Measurements from ENCODE around the gene SAMD3.

DNA sequence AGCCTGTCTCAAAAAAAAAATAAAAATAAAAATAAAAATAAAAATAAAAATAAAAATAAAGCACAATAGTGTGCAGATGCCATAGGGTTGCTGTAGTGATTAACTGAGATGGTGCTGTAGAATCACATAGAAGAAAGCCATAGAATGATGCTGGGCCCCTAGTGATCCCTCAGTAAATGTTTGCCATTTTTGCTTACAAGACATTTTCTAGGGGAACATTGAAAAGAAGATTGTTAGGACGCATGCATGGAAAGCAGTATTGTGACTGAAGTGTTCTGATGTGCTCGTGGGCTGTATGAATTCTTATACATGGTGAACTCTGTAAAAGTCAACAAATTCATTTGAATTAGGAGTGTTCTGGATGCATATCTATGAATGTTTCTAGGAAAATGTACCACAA, 22.0 kb upstream of the SAMD3 start:
- TF ChIP-seq, protein P1, sequence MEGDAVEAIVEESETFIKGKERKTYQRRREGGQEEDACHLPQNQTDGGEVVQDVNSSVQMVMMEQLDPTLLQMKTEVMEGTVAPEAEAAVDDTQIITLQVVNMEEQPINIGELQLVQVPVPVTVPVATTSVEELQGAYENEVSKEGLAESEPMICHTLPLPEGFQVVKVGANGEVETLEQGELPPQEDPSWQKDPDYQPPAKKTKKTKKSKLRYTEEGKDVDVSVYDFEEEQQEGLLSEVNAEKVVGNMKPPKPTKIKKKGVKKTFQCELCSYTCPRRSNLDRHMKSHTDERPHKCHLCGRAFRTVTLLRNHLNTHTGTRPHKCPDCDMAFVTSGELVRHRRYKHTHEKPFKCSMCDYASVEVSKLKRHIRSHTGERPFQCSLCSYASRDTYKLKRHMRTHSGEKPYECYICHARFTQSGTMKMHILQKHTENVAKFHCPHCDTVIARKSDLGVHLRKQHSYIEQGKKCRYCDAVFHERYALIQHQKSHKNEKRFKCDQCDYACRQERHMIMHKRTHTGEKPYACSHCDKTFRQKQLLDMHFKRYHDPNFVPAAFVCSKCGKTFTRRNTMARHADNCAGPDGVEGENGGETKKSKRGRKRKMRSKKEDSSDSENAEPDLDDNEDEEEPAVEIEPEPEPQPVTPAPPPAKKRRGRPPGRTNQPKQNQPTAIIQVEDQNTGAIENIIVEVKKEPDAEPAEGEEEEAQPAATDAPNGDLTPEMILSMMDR (IDR thresholded peaks at IDR 0.05; ENCODE audit: borderline replicate concordance, extremely low read depth, low read length, poor library complexity, severe bottlenecking) = no peak
- no peak for TF ChIP-seq EZH2 (IDR thresholded peaks at IDR 0.05; ENCODE audit: borderline replicate concordance, low read depth, low read length, severe bottlenecking)

Measured in DND-41 (cell line).